SU-DHL-6 (cell line): ENCODE results near the gene RNF150.
"Not testable (repeated sequence)": the region's sequence is repeated elsewhere in the genome, so short reads cannot be mapped to it uniquely, and the experiment has no call there.

ENCODE experiments used
- H2AFZ ChIP-seq: fragments of 200-600 bp; sonication (generic); 2 replicates; pipeline ENCODE4 v1.6.1; 2014; ENCODE audit warnings: low read depth, mild to moderate bottlenecking, moderate library complexity, mixed read lengths, antibody characterized with exemption, low read length; ENCODE audit not compliant: severe bottlenecking
- H3F3A ChIP-seq: fragments of 200-600 bp; shearing (Covaris generic); 2 replicates; pipeline ENCODE4 v1.6.0; 2016; ENCODE audit warnings: antibody characterized with exemption, mild to moderate bottlenecking; ENCODE audit not compliant: insufficient read depth
- H3K27ac ChIP-seq: fragments of 200-600 bp; sonication (generic); 2 replicates; pipeline ENCODE4 v1.5.1; 2016; ENCODE audit warnings: low read depth, mild to moderate bottlenecking, low read length, moderate library complexity, mixed read lengths
- H3K27me3 ChIP-seq: fragments of 200-600 bp; sonication (generic), shearing (Covaris generic); 2 replicates; pipeline ENCODE4 v1.6.0; 2014; ENCODE audit warnings: mild to moderate bottlenecking, low read length
- H3K36me3 ChIP-seq: fragments of 200-600 bp; sonication (generic); 2 replicates; pipeline ENCODE4 v1.6.1; 2014; ENCODE audit warnings: mild to moderate bottlenecking, low read length, mixed read lengths
- H3K4me2 ChIP-seq: fragments of 300-600, 200-600 bp; shearing (Covaris generic), sonication (generic); 2 replicates; pipeline ENCODE4 v1.6.0; 2014; ENCODE audit warnings: low read length, low read depth, mild to moderate bottlenecking; ENCODE audit not compliant: poor library complexity, severe bottlenecking
- H3K4me3 ChIP-seq: fragments of 200-600 bp; sonication (generic); 2 replicates; pipeline ENCODE4 v1.5.1; 2014; ENCODE audit warnings: antibody characterized with exemption, low read length, mild to moderate bottlenecking, mixed read lengths; ENCODE audit not compliant: insufficient read depth, poor library complexity, severe bottlenecking
- H3K79me2 ChIP-seq: fragments of 200-600 bp; sonication (generic); 2 replicates; pipeline ENCODE4 v1.6.1; 2014; ENCODE audit warnings: mild to moderate bottlenecking, low read length, moderate library complexity; ENCODE audit not compliant: insufficient read depth
- H3K9ac ChIP-seq: fragments of 200-600 bp; sonication (generic); 2 replicates; pipeline ENCODE4 v1.7.0; 2014; ENCODE audit warnings: mild to moderate bottlenecking, low read length
- H3K9me2 ChIP-seq: fragments of 200-600 bp; sonication (generic); replicated peaks from 2 replicates; pipeline ENCODE4 v1.6.1; 2014; ENCODE audit warnings: low read length; ENCODE audit not compliant: insufficient read depth
- H3K9me3 ChIP-seq: fragments of 200-600 bp; sonication (generic); 2 replicates; pipeline ENCODE4 v1.6.1; 2014; ENCODE audit warnings: low read length, mixed read lengths; ENCODE audit not compliant: insufficient read depth
- H4K20me1 ChIP-seq: fragments of 200-600 bp; sonication (generic); 2 replicates; pipeline ENCODE4 v1.6.1; 2014; ENCODE audit warnings: low read depth, mild to moderate bottlenecking, antibody characterized with exemption, low read length, moderate library complexity, mixed read lengths
- CTCF ChIP-seq: fragments of 200-600 bp; sonication (generic); IDR thresholded peaks from one replicate; pipeline ENCODE4 v1.5.1; 2017; ENCODE audit warnings: antibody characterized with exemption, mild to moderate bottlenecking, low read length, moderate library complexity; ENCODE audit not compliant: insufficient read depth, poor library complexity, severe bottlenecking
- EZH2phosphoT487 ChIP-seq: fragments of 200-600 bp; sonication (generic), shearing (Covaris generic); conservative IDR thresholded peaks from 2 replicates; pipeline ENCODE4 v1.6.1; 2018; ENCODE audit warnings: mild to moderate bottlenecking, antibody characterized with exemption, low read length, moderate library complexity, mixed read lengths

RNF150 gene

GRCh38 chr4:140826701-140827027 lies 306.6 kb downstream of the RNF150 start:
- no peaks in the 10 kb centered on the region for H3K36me3 ChIP-seq
- H2AFZ ChIP-seq = no peak overlapping the region
- H3K4me3 ChIP-seq = no peak overlapping the region
- no peaks in the 10 kb centered on the region for H4K20me1 ChIP-seq
- H3F3A ChIP-seq = no peaks in the 10 kb centered on the region
- H3K9ac ChIP-seq = no peak overlapping the region
- H3K9me3 ChIP-seq = no peaks in the 10 kb centered on the region
- no peaks in the 10 kb centered on the region for H3K27me3 ChIP-seq
- TF ChIP-seq CTCF = no peak
- TF ChIP-seq EZH2phosphoT487 = no peak
- no peak overlapping the region for H3K27ac ChIP-seq
- no peaks in the 10 kb centered on the region for H3K79me2 ChIP-seq
- H3K4me2 ChIP-seq = no peak overlapping the region
- H3K9me2 ChIP-seq = no peaks in the 10 kb centered on the region

- not testable (repeated sequence) for H3K4me3 ChIP-seq, H3K27me3 ChIP-seq, H3K27ac ChIP-seq, H4K20me1 ChIP-seq, H3K9me3 ChIP-seq, H3K4me2 ChIP-seq, H3K36me3 ChIP-seq, H2AFZ ChIP-seq, H3K79me2 ChIP-seq, H3F3A ChIP-seq, H3K9me2 ChIP-seq, H3K9ac ChIP-seq
Measured at GRCh38 chr4:140820520-140820919, 312.7 kb downstream of the RNF150 start.

- Histone ChIP-seq H3K4me2 (no peak overlapping the region), H3K9me2 (no peaks in the 10 kb centered on the region), H3K27ac (no peak overlapping the region), H3K4me3 (no peak overlapping the region), H3F3A (no peaks in the 10 kb centered on the region), H3K79me2 (no peaks in the 10 kb centered on the region), H4K20me1 (no peaks in the 10 kb centered on the region), H3K9me3 (no peaks in the 10 kb centered on the region), H3K36me3 (no peaks in the 10 kb centered on the region), H3K9ac (no peak overlapping the region), H2AFZ (no peak overlapping the region), H3K27me3 (no peaks in the 10 kb centered on the region)
- no peak for TF ChIP-seq EZH2phosphoT487
- TF ChIP-seq CTCF = no peak
Measured at GRCh38 chr4:140819610-140820009, 313.7 kb downstream of the RNF150 start.

GRCh38 chr4:140818433-140818832 lies 314.8 kb downstream of the RNF150 start:
- Histone ChIP-seq H3K27ac (no peak overlapping the region), H2AFZ (no peak overlapping the region), H3K9me2 (no peaks in the 10 kb centered on the region), H3K79me2 (no peaks in the 10 kb centered on the region), H3F3A (no peaks in the 10 kb centered on the region), H3K9me3 (no peaks in the 10 kb centered on the region), H4K20me1 (no peaks in the 10 kb centered on the region), H3K27me3 (no peaks in the 10 kb centered on the region), H3K4me2 (no peak overlapping the region), H3K9ac (no peak overlapping the region), H3K4me3 (no peak overlapping the region), H3K36me3 (no peaks in the 10 kb centered on the region)
- no peak for TF ChIP-seq CTCF
- TF ChIP-seq EZH2phosphoT487 = no peak
